Measurements from ENCODE around the gene DAAM2. TPM values are rescaled to one million over a fixed set of nuclear protein-coding genes. Genes with fewer than 3 reads are reported as not detected.
A peak's percentile ranks its signal among the peaks of the same experiment; 100 is the strongest.

Gene DAAM2
- total and polyA plus RNA-seq, 5 experiments from 2014 or later, result not detected

DNA sequence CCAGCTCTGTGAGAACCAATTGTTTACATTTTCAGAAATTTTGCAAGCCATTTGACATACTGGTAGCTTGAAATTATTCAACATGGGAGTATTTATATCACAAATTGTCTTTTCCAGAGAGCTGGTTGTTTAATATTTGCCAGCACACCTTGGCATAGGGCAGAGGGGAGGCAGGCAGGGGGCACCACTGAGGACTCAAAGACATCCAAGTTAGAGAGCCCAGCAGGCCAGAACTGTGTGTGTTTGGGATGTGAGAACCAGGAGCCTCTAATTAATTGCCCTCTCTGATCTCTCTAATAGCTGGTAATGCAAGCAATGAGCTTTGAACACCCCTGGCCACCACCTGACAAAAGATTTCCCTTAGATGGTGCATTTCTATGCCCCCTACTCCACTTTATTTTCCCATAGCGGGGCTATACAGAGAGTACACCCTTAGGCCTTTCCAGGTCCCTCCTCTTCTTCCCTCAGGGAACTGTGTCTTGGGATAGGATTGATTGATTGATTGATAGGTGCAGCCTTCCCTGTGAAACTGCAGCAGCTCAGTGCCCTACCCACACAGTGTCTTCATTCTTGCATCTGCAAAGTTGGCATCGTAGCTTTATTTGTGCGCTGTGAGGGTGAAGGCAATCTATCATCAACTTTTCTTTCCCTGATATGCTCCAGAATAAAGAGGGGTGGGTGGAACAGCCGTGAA is 112.9 kb downstream of the DAAM2 start:
- Mint-ChIP-seq H3K27me3 (no peaks in the 10 kb centered on the region), H3K4me3 (no peak overlapping the region), H3K4me1 (no peaks in the 10 kb centered on the region), H3K36me3 (no peaks in the 10 kb centered on the region), H3K9me3 (no peaks in the 10 kb centered on the region), H3K27ac (peak overlapping the region in 1 of 10 donors; percentile 35)
- POLR2A ChIA-PET, result no interaction called here
- DNase-seq (no peak), ATAC-seq (no peak)

DNA sequence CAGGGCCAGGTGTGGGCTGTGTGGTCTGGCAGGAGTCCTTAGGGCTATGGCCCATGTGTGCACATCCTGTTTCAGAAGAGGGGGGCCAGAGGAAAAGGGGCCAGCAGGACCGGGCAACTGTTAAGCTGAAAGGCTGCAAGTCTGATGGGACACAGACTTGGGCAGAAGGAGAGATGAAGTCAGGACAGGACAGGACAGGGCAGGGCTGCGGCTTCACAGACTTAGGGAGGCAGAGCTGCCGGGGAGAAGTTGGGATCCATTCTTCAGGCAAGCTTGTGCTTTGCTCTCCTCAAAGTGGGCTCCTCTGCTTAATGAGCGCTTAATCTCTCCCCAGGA is 113.4 kb downstream of the DAAM2 start:
- POLR2A ChIA-PET, result no interaction called here
- no peaks in the 10 kb centered on the region for H3K36me3 Mint-ChIP-seq
- DNase-seq (no peak), ATAC-seq (no peak)
- peak overlapping the region in 2 of 10 donors; percentile 35 to 51 for H3K27ac Mint-ChIP-seq
- H3K4me1 Mint-ChIP-seq, result no peaks in the 10 kb centered on the region
- H3K27me3 Mint-ChIP-seq, result no peaks in the 10 kb centered on the region
- H3K4me3 Mint-ChIP-seq, result no peak overlapping the region
- H3K9me3 Mint-ChIP-seq, result no peaks in the 10 kb centered on the region

DNA sequence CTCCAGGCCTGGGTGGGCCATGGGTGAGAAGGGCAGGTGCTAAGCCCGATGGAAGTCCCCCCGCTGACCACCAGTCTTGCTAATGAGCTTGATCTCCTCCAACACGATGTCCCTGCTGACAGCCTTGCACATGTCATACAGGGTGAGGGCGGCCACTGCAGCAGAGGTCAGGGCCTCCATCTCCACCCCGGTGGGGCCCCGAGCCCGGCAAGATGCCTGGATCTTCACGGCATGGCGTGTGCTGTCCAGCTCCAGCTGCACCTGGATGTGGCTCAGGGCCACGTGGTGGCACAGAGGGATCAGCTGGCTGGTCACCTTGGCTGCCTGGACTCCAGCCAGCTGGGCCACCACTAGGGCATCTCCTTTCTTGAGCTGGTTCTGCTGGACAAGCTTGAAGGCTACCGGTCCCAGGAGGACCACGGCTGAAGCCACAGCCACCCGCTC is 114.2 kb downstream of the DAAM2 start:
- no peak for ATAC-seq
- no peaks in the 10 kb centered on the region for H3K27me3 Mint-ChIP-seq
- POLR2A ChIA-PET, result no interaction called here
- no peaks in the 10 kb centered on the region for H3K36me3 Mint-ChIP-seq
- peak in 1 of 10 donors; percentile 22 for DNase-seq
- no peak overlapping the region for H3K4me3 Mint-ChIP-seq
- no peak overlapping the region for H3K27ac Mint-ChIP-seq
- no peaks in the 10 kb centered on the region for H3K9me3 Mint-ChIP-seq
- H3K4me1 Mint-ChIP-seq, result peaks cover 0 to 4% (median under 1%) of the 10 kb centered on the region in 4 donors

DNA sequence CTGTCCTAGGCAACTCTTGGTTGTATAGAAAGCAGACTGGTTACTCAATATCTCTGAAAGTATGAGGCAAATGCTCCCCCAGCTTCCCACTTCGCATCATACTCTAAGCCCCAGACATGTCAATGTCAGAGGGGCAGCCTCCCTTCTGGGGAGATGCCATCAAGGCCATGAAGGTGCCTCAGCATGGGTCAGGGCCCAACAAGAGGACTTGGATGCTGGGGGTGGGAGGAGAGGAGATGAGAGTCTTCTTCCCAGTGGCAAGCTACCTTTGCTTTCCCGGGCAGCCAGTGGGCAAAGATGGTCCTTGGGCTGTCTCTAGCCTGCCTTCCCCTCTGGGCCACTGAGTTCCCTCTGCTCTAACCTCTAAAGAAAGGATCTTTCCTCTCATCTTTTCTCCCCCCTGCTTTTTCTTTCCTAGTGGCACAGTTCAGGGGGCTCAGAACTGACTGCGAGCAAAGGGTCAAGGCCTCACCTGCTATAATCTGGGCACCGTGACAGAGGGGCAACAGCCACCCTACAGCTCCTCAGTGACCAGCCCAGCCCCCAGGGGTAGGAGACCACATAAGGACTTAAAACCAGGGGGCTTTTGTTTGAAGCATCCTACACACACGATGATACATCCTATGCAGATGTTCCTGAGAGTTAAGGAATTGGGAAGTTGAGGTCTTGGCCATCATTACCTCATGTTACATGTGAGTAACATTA is 115.8 kb downstream of the DAAM2 start:
- Mint-ChIP-seq H3K36me3 (no peaks in the 10 kb centered on the region), H3K27ac (peak overlapping the region in 1 of 10 donors; percentile 48), H3K9me3 (no peaks in the 10 kb centered on the region), H3K4me1 (peaks cover 0 to 7% (median under 1%) of the 10 kb centered on the region in 4 donors), H3K4me3 (no peak overlapping the region), H3K27me3 (no peaks in the 10 kb centered on the region)
- ATAC-seq, result no peak
- POLR2A ChIA-PET, result no interaction called here
- DNase-seq, result peak in 1 of 10 donors; percentile 41

DNA sequence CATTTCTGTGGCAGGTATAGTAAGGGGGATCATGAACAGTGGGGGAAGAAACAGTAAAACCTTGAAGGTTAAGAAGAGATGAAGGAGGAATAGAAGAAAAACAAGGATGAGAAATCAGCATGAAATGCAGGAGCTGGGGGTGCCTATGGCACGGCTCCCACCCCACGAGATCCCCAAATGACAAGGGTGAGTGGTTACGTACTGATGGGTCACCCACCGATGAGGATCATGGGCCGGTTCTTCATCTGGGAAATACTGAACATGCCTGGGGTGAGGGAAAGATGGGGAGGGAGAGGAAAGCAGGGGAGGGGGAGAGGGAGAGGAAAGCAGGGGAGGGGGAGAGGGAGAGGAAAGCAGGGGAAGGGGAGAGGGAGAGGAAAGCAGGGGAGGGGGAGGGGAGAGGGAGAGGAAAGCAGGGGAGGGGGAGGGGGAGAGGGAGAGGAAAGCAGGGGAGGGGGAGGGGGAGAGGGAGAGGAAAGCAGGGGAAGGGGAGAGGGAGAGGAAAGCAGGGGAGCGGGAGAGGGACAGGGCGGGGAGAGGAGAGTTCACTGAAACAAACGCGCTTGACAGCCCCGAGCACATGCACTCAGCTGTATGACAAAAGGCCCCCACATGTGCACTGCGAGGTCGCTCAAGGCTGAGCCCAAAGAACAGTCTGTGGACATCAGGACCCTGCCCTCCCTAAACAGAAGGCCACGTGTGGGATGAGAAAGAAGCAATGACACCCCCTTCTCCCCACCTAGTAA is 116.8 kb downstream of the DAAM2 start:
- no peaks in the 10 kb centered on the region for H3K27me3 Mint-ChIP-seq
- ATAC-seq (no peak), DNase-seq (peak in 1 of 10 donors; percentile 45)
- no peak overlapping the region for H3K27ac Mint-ChIP-seq
- no peak overlapping the region for H3K4me3 Mint-ChIP-seq
- POLR2A ChIA-PET, result no interaction called here
- no peaks in the 10 kb centered on the region for H3K9me3 Mint-ChIP-seq
- H3K4me1 Mint-ChIP-seq, result peaks cover 0 to 7% (median under 1%) of the 10 kb centered on the region in 4 donors
- peaks cover 0 to 3% (median 2%) of the 10 kb centered on the region in 3 donors for H3K36me3 Mint-ChIP-seq

DNA sequence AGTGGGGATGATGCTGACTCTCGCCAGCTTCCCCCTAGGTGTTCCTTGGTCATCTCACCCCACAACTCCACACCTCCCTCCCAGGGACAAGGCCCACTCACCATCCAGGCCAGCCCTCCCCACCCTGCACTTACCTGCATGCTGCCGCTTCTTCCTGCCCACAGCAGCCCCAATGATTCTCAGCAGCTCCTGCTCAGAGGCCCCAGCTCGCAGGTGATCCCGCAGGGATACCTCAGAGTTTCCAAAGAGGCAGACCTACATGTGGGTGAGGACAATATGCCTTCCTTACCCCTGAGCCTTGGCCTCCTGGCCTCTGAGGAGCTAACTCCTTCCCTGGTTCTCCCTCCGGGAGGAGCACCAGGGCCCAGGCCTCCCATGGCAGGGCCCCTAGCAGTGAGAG is 117.5 kb downstream of the DAAM2 start:
- peaks cover 0 to 7% (median under 1%) of the 10 kb centered on the region in 4 donors for H3K4me1 Mint-ChIP-seq
- POLR2A ChIA-PET, result no interaction called here
- DNase-seq (peak in 1 of 10 donors; percentile 21), ATAC-seq (no peak)
- H3K9me3 Mint-ChIP-seq, result no peaks in the 10 kb centered on the region
- no peak overlapping the region for H3K27ac Mint-ChIP-seq
- no peak overlapping the region for H3K4me3 Mint-ChIP-seq
- peaks cover 0 to 6% (median 2%) of the 10 kb centered on the region in 3 donors for H3K36me3 Mint-ChIP-seq
- H3K27me3 Mint-ChIP-seq, result no peaks in the 10 kb centered on the region

DNA sequence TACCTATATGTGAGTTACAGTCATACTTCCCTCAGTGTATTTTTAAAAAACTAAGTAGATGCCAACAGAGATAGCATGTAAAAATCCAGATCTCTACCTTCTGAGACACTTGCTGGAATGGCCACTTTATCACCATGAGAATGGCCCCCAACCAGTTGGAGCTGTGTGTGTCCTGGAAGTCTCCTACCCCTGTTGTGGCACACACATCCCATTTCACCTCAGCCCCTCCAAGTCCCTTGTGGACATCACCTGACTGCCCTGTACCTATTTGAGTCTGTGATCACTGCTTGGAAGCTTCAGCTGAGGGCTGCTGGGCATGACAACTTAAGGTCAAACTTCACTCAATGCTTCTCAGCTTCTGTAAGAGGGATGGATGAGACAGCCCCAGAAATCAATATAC is 118.0 kb downstream of the DAAM2 start:
- Mint-ChIP-seq H3K4me1 (peaks cover 0 to 7% (median under 1%) of the 10 kb centered on the region in 4 donors), H3K9me3 (no peaks in the 10 kb centered on the region), H3K27me3 (no peaks in the 10 kb centered on the region), H3K36me3 (peaks cover 0 to 9% (median 6%) of the 10 kb centered on the region in 3 donors), H3K27ac (peak overlapping the region in 1 of 10 donors; percentile 43), H3K4me3 (no peak overlapping the region)
- POLR2A ChIA-PET, result no interaction called here
- ATAC-seq (no peak), DNase-seq (peak in 1 of 10 donors; percentile 55)

DNA sequence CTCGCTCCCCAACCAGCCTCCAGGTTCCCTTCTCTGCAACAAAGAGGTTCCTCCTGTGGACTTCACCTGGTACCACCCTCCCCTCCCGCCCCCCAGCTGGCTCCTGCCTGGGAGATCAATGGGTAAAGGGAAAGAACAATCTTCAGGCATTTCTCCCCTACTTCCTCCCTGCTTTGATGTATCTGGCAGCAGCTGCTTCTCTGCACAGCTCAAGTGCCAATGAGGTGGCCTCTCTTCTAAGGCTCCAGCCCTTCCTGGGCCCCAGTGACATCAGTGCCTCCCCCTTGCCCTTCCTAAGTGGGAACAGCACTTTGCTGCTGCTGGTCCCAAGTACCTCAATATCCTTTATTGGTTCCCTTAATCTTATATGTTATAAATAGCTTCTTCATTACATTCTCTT is 118.6 kb downstream of the DAAM2 start:
- Mint-ChIP-seq H3K27ac (peak overlapping the region in 1 of 10 donors; percentile 54), H3K4me1 (peaks cover 0 to 7% (median under 1%) of the 10 kb centered on the region in 4 donors), H3K4me3 (no peak overlapping the region), H3K27me3 (no peaks in the 10 kb centered on the region), H3K9me3 (no peaks in the 10 kb centered on the region), H3K36me3 (peaks cover 0 to 9% (median 6%) of the 10 kb centered on the region in 3 donors)
- ATAC-seq (no peak), DNase-seq (no peak)
- POLR2A ChIA-PET, result no interaction called here

DNA sequence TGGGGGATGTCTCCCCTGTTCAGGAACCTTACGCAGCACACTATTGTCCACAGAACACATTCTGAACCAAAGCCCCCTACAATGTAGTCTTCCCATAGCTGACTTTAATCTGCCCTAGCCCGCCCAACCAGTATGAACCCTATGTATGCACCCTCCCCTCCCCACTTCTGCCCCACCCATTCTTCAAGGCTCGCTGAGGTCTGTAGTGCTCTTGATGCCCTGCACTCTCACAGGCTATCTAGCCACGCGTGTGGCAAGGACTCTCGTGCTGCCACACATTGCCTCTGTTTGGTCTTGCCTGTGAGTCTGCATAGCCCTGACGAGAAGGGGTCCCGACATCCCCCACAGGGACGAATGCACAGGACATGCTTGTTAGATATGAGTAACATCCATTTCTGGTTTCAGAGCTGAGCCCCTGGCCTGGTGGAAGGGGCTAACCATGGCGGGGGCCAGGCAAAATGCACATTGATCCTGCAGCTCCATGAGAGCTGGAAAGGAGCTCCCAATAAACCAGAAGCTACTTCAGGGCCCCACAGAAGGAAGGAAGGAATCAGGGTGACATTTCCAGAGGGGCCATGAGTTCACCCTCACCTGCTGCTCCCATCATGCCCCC is 119.4 kb downstream of the DAAM2 start:
- H3K9me3 Mint-ChIP-seq, result no peaks in the 10 kb centered on the region
- H3K4me3 Mint-ChIP-seq, result no peak overlapping the region
- ATAC-seq (no peak), DNase-seq (no peak)
- POLR2A ChIA-PET, result no interaction called here
- peaks cover 0 to 12% (median 6%) of the 10 kb centered on the region in 3 donors for H3K36me3 Mint-ChIP-seq
- H3K4me1 Mint-ChIP-seq, result peaks cover 0 to 7% (median under 1%) of the 10 kb centered on the region in 4 donors
- H3K27ac Mint-ChIP-seq, result peak overlapping the region in 1 of 10 donors; percentile 62
- H3K27me3 Mint-ChIP-seq, result no peaks in the 10 kb centered on the region

DNA sequence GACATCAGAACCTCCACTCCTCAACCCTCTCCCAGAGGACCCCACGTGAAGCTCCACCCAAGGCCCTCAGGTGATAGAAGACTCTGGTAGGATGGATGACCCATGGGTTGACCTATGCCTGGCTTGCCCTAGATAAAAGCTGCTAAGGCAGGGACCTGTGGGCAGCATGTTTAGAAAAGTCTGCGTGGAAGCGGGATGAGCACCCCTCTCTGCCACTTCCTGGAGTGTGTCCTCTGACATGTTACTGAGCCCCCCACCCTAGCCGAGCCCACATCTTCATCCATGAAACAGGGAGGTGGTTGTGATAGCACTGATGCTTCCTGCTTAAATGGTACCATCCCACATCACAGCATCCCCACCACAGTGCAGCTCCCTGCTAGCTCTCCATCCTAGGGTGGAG is 120.3 kb downstream of the DAAM2 start:
- no peak overlapping the region for H3K27ac Mint-ChIP-seq
- H3K9me3 Mint-ChIP-seq, result no peaks in the 10 kb centered on the region
- ATAC-seq, result no peak
- no peak overlapping the region for H3K4me3 Mint-ChIP-seq
- POLR2A ChIA-PET, result no interaction called here
- no peak for DNase-seq
- peaks cover 0 to 15% (median 10%) of the 10 kb centered on the region in 3 donors for H3K36me3 Mint-ChIP-seq
- peaks cover 0 to 7% (median under 1%) of the 10 kb centered on the region in 4 donors for H3K4me1 Mint-ChIP-seq
- H3K27me3 Mint-ChIP-seq, result no peaks in the 10 kb centered on the region

DNA sequence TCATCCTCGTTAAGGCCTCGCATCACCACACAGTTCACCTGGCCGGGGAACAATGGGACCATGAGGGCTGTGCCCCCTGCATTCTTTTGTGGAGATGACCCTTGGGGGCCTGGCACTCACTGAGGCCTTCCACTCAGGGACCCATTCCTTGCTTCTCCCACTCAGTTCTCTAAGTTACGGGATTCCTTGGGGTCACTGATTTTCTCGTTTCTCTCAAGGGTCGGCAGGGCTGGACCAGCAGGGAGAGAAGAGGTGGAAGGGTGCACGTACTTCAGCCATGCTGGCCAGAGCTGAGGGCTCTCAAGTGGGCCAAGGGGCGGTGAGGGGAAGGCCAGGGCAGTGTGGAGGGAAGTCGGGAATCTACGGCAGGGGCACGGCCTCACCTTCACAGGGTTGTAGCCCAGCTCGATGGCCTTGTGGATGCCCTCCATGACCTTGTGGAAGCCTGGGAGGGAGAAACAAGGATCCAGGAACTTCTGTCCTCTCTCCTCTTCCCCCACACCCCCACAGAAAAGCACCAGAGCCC is 121.3 kb downstream of the DAAM2 start:
- DNase-seq (no peak), ATAC-seq (no peak)
- H3K9me3 Mint-ChIP-seq, result no peaks in the 10 kb centered on the region
- H3K4me3 Mint-ChIP-seq, result no peak overlapping the region
- peaks cover 0 to 7% (median under 1%) of the 10 kb centered on the region in 4 donors for H3K4me1 Mint-ChIP-seq
- POLR2A ChIA-PET, result no interaction called here
- H3K27me3 Mint-ChIP-seq, result no peaks in the 10 kb centered on the region
- peaks cover 0 to 15% (median 12%) of the 10 kb centered on the region in 3 donors for H3K36me3 Mint-ChIP-seq
- H3K27ac Mint-ChIP-seq, result no peak overlapping the region

DNA sequence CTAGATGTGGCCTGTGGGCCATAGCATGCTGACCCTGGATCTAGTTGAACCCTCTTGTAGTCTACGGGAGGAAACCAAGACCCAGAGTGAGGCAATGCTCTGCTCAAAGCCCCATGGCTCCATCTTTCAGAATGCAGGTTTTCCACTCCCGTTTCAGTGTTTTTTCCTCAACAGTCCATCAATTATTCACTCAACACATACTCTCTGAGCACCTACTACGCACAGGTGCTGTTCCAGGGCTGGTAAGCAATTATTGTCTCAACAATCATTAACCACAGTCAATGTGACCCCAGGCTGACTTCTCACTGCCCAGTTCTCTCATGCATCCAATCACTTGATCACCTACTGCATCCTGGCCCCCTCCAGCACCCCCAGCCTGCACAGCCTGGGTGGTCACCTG is 122.1 kb downstream of the DAAM2 start:
- Mint-ChIP-seq H3K9me3 (no peaks in the 10 kb centered on the region), H3K36me3 (peaks cover 0 to 15% (median 12%) of the 10 kb centered on the region in 3 donors), H3K4me1 (peaks cover 0 to 7% (median under 1%) of the 10 kb centered on the region in 4 donors), H3K4me3 (no peak overlapping the region), H3K27ac (no peak overlapping the region), H3K27me3 (no peaks in the 10 kb centered on the region)
- POLR2A ChIA-PET, result no interaction called here
- DNase-seq (no peak), ATAC-seq (no peak)
